Activated B cell treated with CpG ODN at 0.5 μM for 24 hours (primary cell): Measurements from ENCODE around the gene RCOR2. TPM values are rescaled to one million over a fixed set of nuclear protein-coding genes. Genes with fewer than 3 reads are reported as not detected.

Experiments
- ATAC-seq: fragments of 200-7000 bp; cut with Tn5 transposase; one replicate; pipeline ENCODE4 v1.10.0; 2021; ENCODE audit warnings: low read depth, mild to moderate bottlenecking, moderate library complexity
- CTCF ChIA-PET: fragments of 350-600 bp; sonication (Branson Sonifier 250); formaldehyde crosslinking; loops from one replicate; lab custom pipeline; 2021; ENCODE audit warnings: antibody characterized with exemption; lab: Charles Lee
- POLR2A ChIA-PET: fragments of 350-600 bp; sonication (Branson Sonifier 250); formaldehyde crosslinking; loops from one replicate; lab custom pipeline; 2021; ENCODE audit warnings: antibody characterized with exemption; lab: Charles Lee
- DNase-seq: peaks from one replicate; pipeline ENCODE4 v3.0.0; 2022
- H3K27ac Mint-ChIP-seq: one replicate; pipeline ENCODE4 v1.8.0; 2020; ENCODE audit warnings: mixed read lengths
- H3K27me3 Mint-ChIP-seq: one replicate; pipeline ENCODE4 v1.8.0; 2021; ENCODE audit warnings: mixed read lengths
- H3K36me3 Mint-ChIP-seq: one replicate; pipeline ENCODE4 v1.8.0; 2021; ENCODE audit warnings: low read depth, mixed read lengths
- H3K4me1 Mint-ChIP-seq: one replicate; pipeline ENCODE4 v1.8.0; 2021; ENCODE audit warnings: mixed read lengths
- H3K4me3 Mint-ChIP-seq: one replicate; pipeline ENCODE4 v1.8.0; 2020; ENCODE audit warnings: mild to moderate bottlenecking, mixed read lengths
- H3K9me3 Mint-ChIP-seq: one replicate; pipeline ENCODE4 v1.8.0; 2020; ENCODE audit warnings: mixed read lengths
- intact Hi-C: fragments of 100-400 bp; cut with micrococcal nuclease; formaldehyde crosslinking; loops from one replicate; pipeline ENCODE4 v1.15.1; 2024
- total RNA-seq: library from RNA; stranded (reverse); gene quantifications from 2 replicates; pipeline ENCODE4 v1.2.3, GENCODE V29; 2022
- TF ChIP-seq, protein P1 (sequence below): fragments of 200-600 bp; IDR thresholded peaks from one replicate; pipeline ENCODE4 v1.8.0; 2022; ENCODE audit warnings: antibody characterized with exemption, mild to moderate bottlenecking

Gene RCOR2
- total RNA-seq, 1 donor from 2014 or later = not detected

DNA sequence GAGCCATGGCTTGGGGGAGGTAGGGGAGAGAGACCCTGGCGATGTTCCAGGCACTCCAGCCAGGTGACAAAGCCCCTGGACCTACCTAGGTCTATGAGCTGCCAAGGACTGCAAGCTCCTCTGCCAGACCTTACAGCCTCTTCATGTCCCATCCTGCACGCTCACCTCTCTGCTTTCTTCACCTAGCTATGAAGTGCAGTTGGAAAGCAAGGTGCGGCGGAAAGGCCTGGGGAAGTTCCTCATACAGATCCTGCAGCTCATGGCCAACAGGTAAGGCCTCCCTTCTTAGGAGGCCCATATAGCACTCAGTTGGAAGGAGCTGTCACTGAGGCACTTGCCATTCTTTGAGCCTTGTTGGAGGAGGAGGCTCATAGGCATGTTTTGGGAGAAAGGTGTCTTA is 35.6 kb upstream of the RCOR2 start:
- ATAC-seq (no peak), DNase-seq (no peak)
- ChIA-PET POLR2A (interaction anchor here (0.7 kb wide), 1 partner anchor 13 kb away, joined by 3 read pairs; the partner anchor contains the start of gene NAA40), CTCF (no interaction called here)
- no peak overlapping the region for H3K27ac Mint-ChIP-seq
- peaks cover 11% of the 10 kb centered on the region for H3K4me1 Mint-ChIP-seq
- TF ChIP-seq, protein P1, sequence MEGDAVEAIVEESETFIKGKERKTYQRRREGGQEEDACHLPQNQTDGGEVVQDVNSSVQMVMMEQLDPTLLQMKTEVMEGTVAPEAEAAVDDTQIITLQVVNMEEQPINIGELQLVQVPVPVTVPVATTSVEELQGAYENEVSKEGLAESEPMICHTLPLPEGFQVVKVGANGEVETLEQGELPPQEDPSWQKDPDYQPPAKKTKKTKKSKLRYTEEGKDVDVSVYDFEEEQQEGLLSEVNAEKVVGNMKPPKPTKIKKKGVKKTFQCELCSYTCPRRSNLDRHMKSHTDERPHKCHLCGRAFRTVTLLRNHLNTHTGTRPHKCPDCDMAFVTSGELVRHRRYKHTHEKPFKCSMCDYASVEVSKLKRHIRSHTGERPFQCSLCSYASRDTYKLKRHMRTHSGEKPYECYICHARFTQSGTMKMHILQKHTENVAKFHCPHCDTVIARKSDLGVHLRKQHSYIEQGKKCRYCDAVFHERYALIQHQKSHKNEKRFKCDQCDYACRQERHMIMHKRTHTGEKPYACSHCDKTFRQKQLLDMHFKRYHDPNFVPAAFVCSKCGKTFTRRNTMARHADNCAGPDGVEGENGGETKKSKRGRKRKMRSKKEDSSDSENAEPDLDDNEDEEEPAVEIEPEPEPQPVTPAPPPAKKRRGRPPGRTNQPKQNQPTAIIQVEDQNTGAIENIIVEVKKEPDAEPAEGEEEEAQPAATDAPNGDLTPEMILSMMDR = no peak
- intact Hi-C loops = no loop called here
- H3K36me3 Mint-ChIP-seq = peaks cover 65% of the 10 kb centered on the region
- no peaks in the 10 kb centered on the region for H3K9me3 Mint-ChIP-seq
- no peaks in the 10 kb centered on the region for H3K27me3 Mint-ChIP-seq
- H3K4me3 Mint-ChIP-seq = no peak overlapping the region

DNA sequence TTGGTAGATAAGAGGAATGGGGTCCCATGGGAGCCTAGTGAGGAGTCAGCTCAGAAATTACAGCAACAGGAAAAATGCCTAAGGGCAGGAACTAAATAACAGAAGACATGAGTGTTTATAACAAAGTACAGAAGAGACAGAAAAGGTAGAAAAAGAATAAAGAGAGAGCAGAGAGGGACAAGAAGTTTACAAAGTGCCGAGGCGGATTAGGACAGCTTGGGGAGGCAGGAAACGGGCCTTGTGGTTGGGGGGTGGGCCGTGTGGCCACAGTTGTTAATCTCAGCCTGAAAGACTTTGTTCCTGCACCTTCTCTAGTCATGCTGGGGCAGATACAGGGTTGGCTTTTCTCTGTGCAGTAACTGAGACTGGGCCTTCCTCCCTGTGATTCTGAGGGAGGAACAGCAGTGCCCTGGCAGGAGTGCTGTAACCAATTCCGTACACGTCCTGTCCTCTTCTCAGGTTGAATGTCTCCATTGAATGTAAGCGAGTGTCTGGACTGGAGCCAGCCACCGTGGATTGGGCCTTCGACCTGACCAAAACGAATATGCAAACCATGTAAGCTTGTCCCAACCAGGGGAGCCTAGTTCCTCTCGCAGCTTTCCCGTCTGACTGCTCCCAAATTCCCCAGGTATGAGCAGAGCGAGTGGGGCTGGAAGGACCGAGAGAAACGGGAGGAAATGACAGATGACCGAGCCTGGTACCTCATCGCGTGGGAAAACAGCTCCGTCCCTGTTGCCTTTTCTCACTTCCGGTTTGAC is 35.0 kb upstream of the RCOR2 start:
- Mint-ChIP-seq H3K27ac (peak overlapping the region; percentile 57), H3K4me1 (peaks cover 11% of the 10 kb centered on the region)

DNA sequence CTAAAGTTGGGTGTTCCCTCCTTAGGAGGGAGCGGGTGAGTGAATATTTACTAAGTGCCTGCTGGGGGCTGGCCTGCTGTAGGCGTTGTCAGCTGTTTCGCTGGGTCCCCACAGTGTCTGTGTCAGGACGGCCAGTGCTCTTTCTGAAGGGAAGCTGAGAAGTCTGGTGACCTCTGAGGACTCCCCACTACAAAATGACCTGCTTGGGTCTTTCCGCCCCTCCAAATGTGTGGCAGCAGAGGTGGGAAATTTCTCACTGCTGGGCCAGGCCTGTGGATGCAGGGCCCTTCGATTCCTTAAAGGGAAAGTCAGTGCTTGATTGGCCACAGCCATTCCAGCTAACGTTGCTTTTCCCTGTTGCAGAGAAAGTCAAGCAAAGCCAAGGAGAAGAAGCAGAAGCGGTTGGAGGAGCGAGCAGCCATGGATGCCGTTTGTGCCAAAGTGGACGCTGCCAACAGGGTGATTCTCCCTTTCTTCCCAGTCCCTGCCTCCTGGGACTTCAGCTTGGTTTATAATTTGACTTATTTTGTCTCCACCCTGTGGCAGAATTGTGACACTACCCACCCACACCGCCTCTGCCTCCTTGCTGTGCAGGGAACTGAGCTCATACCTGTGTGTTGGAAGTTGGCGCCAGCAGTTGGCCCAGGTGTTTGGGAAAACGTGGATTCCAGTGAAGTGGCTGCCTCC is 28.7 kb upstream of the RCOR2 start:
- no peaks in the 10 kb centered on the region for H3K27me3 Mint-ChIP-seq
- DNase-seq (no peak), ATAC-seq (peak; percentile 79)
- intact Hi-C loops = loop anchor here (1.0 to 10.0 kb wide), 3 partner anchors 108 to 471 kb away; partner anchors contain the start of gene ZFTA
- ChIA-PET POLR2A (interaction anchor here (2.5 kb wide), 1 partner anchor 108 kb away, joined by 17 read pairs; the partner anchor contains the start of gene MARK2), CTCF (interaction anchor here (0.6 to 6.3 kb wide), 20 partner anchors 9 to 466 kb away, joined by 3 to 130 read pairs (median 3); partner anchors contain the start of genes MARK2 and ZFTA)
- H3K4me3 Mint-ChIP-seq = no peak overlapping the region
- H3K9me3 Mint-ChIP-seq = no peaks in the 10 kb centered on the region
- H3K27ac Mint-ChIP-seq = no peak overlapping the region
- peaks cover 23% of the 10 kb centered on the region for H3K4me1 Mint-ChIP-seq
- TF ChIP-seq, protein P1 = no peak
- peaks cover 30% of the 10 kb centered on the region for H3K36me3 Mint-ChIP-seq

More for the DNA sequence above, 35.0 kb upstream of the RCOR2 start:
- ATAC-seq (no peak), DNase-seq (no peak)
- intact Hi-C loops = no loop called here
- peaks cover 69% of the 10 kb centered on the region for H3K36me3 Mint-ChIP-seq
- H3K4me3 Mint-ChIP-seq = no peak overlapping the region
- H3K27me3 Mint-ChIP-seq = no peaks in the 10 kb centered on the region
- TF ChIP-seq, protein P1 = no peak
- no peaks in the 10 kb centered on the region for H3K9me3 Mint-ChIP-seq
- ChIA-PET POLR2A (interaction anchor here (0.7 kb wide), 1 partner anchor 13 kb away, joined by 3 read pairs; the partner anchor contains the start of gene NAA40), CTCF (interaction anchor here (1.1 kb wide), 1 partner anchor 213 kb away, joined by 3 read pairs; no protein-coding TSS in a partner anchor)

DNA sequence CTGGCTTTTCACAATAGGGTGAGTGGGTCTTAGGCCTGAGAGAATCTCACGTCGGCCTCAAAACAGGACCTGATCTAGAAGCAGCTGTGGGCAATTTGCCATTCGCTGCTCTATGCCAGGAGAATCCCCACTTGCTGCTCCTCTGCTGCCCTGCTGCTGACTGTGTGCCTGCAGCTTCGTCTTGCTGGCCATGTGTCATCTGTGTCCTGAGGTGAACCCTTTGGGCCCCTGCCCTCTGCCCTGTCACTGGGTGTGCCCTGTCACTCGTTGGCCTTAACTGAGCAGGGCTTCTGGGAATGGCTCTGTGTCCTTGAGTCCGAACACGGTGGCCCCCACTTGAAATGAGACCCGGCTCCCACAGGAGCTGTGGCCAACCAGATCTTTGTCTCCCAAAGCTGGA is 28.0 kb upstream of the RCOR2 start:
- intact Hi-C loops = loop anchor here (10.0 kb wide), 1 partner anchor 470 kb away; no protein-coding TSS in a partner anchor
- no peak overlapping the region for H3K4me3 Mint-ChIP-seq
- TF ChIP-seq, protein P1 = no peak
- peaks cover 29% of the 10 kb centered on the region for H3K4me1 Mint-ChIP-seq
- H3K27me3 Mint-ChIP-seq = no peaks in the 10 kb centered on the region
- ATAC-seq = no peak
- H3K9me3 Mint-ChIP-seq = no peaks in the 10 kb centered on the region
- H3K36me3 Mint-ChIP-seq = peaks cover 28% of the 10 kb centered on the region
- CTCF ChIA-PET = interaction anchor here (0.8 to 6.3 kb wide), 11 partner anchors 24 to 466 kb away, joined by 3 to 130 read pairs (median 4); partner anchors contain the start of genes MARK2 and ZFTA
- POLR2A ChIA-PET = interaction anchor here (2.5 kb wide), 1 partner anchor 107 kb away, joined by 17 read pairs; the partner anchor contains the start of gene MARK2
- DNase-seq = no peak
- no peak overlapping the region for H3K27ac Mint-ChIP-seq
